Panc1 (cell line): Measurements from ENCODE around the gene SEC14L5. TPM values are rescaled to one million over a fixed set of nuclear protein-coding genes. Genes with fewer than 3 reads are reported as not detected.

Source experiments
- ATAC-seq: fragments of 200-7000 bp; cut with Tn5 transposase; 2 replicates; pipeline ENCODE4 v1.9.1; 2020; ENCODE audit warnings: mild to moderate bottlenecking, moderate library complexity
- BruUV-seq: library from RNA; stranded (reverse); fragments of 400-500 nt; replicated peaks from 2 replicates; lab custom pipeline; 2021; lab: Mats Ljungman, UMichigan
- CTCF ChIA-PET: fragments of 300-600 bp; sonication (Branson Sonifier 250); formaldehyde crosslinking; loops from one replicate; lab custom pipeline; 2022; ENCODE audit warnings: antibody characterized with exemption; lab: Charles Lee
- POLR2A ChIA-PET: fragments of 300-600 bp; sonication (Branson Sonifier 250); formaldehyde crosslinking; loops from one replicate; lab custom pipeline; 2022; ENCODE audit warnings: antibody characterized with exemption; lab: Charles Lee
- DNase-seq: peaks from one replicate; pipeline ENCODE4 v3.0.0-alpha.2; 2010; ENCODE audit warnings: low read depth, low spot score
- H3K27ac ChIP-seq: 2 replicates; pipeline ENCODE4 v1.5.1; 2011; ENCODE audit warnings: mild to moderate bottlenecking, low read length, inconsistent platforms
- H3K27me3 ChIP-seq: fragments of 200-500 bp; sonication (Bioruptor generic); 2 replicates; pipeline ENCODE4 v1.6.0; 2014; ENCODE audit warnings: low read length, inconsistent platforms; ENCODE audit not compliant: control insufficient read depth, insufficient read depth
- H3K36me3 ChIP-seq: fragments of 200-500 bp; sonication (Bioruptor generic); 2 replicates; pipeline ENCODE4 v1.5.1; 2014; ENCODE audit warnings: inconsistent platforms, mild to moderate bottlenecking, low read length, moderate library complexity; ENCODE audit not compliant: control insufficient read depth, insufficient read depth
- H3K4me1 ChIP-seq: 2 replicates; pipeline ENCODE4 v1.5.1; 2011; ENCODE audit warnings: inconsistent platforms, mild to moderate bottlenecking, low read length, moderate library complexity; ENCODE audit not compliant: control insufficient read depth, insufficient read depth
- H3K4me3 ChIP-seq, 2 experiments: 2 replicates each; pipeline ENCODE4 v1.5.1; 2011 to 2012; ENCODE audit warnings: low read depth in 2 of 2, low read length in 2 of 2, mild to moderate bottlenecking in 2 of 2, inconsistent platforms in 1 of 2, moderate library complexity in 1 of 2
- H3K9me3 ChIP-seq: fragments of 200-500 bp; sonication (Bioruptor generic); 2 replicates; pipeline ENCODE4 v1.5.1; 2014; ENCODE audit warnings: low read depth, mild to moderate bottlenecking, inconsistent platforms, low read length, moderate library complexity; ENCODE audit not compliant: control insufficient read depth, insufficient read depth
- CTCF ChIP-seq: fragments of 450-650 bp; IDR thresholded peaks from 2 replicates; pipeline ENCODE4 v1.5.1; 2017; ENCODE audit warnings: mild to moderate bottlenecking
- POLR2AphosphoS5 ChIP-seq: IDR thresholded peaks from 2 replicates; pipeline ENCODE4 v1.6.1; 2012; ENCODE audit warnings: mild to moderate bottlenecking, low read depth, low read length, moderate library complexity
- REST ChIP-seq, 2 experiments: IDR thresholded peaks; 2 replicates each; pipeline ENCODE4 v1.6.1; 2011 to 2012; ENCODE audit warnings: low read depth in 2 of 2, control low read depth in 1 of 2, low read length in 1 of 2, mild to moderate bottlenecking in 1 of 2, moderate library complexity in 1 of 2; ENCODE audit not compliant: insufficient read depth in 1 of 2
- SIN3A ChIP-seq: IDR thresholded peaks from 2 replicates; pipeline ENCODE4 v1.6.1; 2012; ENCODE audit warnings: low read depth, mild to moderate bottlenecking, low read length, moderate library complexity, borderline replicate concordance; ENCODE audit not compliant: insufficient read depth
- TCF7L2 ChIP-seq: IDR thresholded peaks from 2 replicates; pipeline ENCODE4 v1.6.1; 2011; ENCODE audit warnings: mild to moderate bottlenecking, low read depth, low read length, inconsistent platforms
- in situ Hi-C: cut with HindIII; loops from 2 replicates; pipeline ENCODE4 v1.10.0; 2016; ENCODE audit warnings: low sequenced_read_pairs, low pct_unique_long_range_greater_than_20kb
- intact Hi-C: fragments of 100-400 bp; cut with micrococcal nuclease; formaldehyde crosslinking; loops from one replicate; pipeline ENCODE4 v1.10.0; 2022; ENCODE audit not compliant: unreplicated experiment
- total RNA-seq: library from RNA; stranded (reverse); gene quantifications from one replicate; pipeline ENCODE4 v1.2.1, GENCODE V29; 2021; ENCODE audit not compliant: unreplicated experiment

Gene SEC14L5
- total RNA-seq, 1 experiment from 2014 or later: 0.26 TPM

- no peaks in the 10 kb centered on the region; the same call in 1 of the 2 replicates for H3K4me1 ChIP-seq
- in situ Hi-C loops (no loop called here), intact Hi-C loops (no loop called here)
- TF ChIP-seq SIN3A (no peak), CTCF (no peak), REST (IDR thresholded peaks at IDR 0.05; ENCODE audit: insufficient read depth in 1 of 2, low read depth in 2 of 2, low read length in 1 of 2) (no peak), POLR2AphosphoS5 (no peak), TCF7L2 (no peak)
- POLR2A ChIA-PET: no interaction called here
- DNase-seq: no peak
- peak; percentile 6; the same call in 1 of the 2 replicates for ATAC-seq
- no peaks in the 10 kb centered on the region for H3K36me3 ChIP-seq
- no peak overlapping the region for H3K27ac ChIP-seq
- peaks cover 5% of the 10 kb centered on the region; the same call in 1 of the 2 replicates for H3K27me3 ChIP-seq
- BruUV-seq: no TSS peak
- H3K4me3 ChIP-seq: no peak overlapping the region
- no peaks in the 10 kb centered on the region for H3K9me3 ChIP-seq
- CTCF ChIA-PET: no interaction called here
Measured at GRCh38 chr16:4981473-4981872, 23.3 kb downstream of the SEC14L5 start.

- Histone ChIP-seq H3K27ac (no peak overlapping the region), H3K27me3 (peaks cover 10% of the 10 kb centered on the region), H3K36me3 (no peaks in the 10 kb centered on the region), H3K4me1 (no peaks in the 10 kb centered on the region; the same call in 1 of the 2 replicates), H3K9me3 (no peaks in the 10 kb centered on the region), H3K4me3 (no peak overlapping the region)
- intact Hi-C loops: no loop called here
- ChIA-PET POLR2A (no interaction called here), CTCF (no interaction called here)
- no TSS peak for BruUV-seq
- in situ Hi-C loops: no loop called here
- no peak for TF ChIP-seq POLR2AphosphoS5
- TF ChIP-seq TCF7L2: no peak
- TF ChIP-seq SIN3A: no peak
- TF ChIP-seq CTCF: no peak
- TF ChIP-seq REST (IDR thresholded peaks at IDR 0.05; ENCODE audit: insufficient read depth in 1 of 2, low read depth in 2 of 2, low read length in 1 of 2): no peak
- ATAC-seq: peak; percentile 73
- no peak for DNase-seq
Measured at GRCh38 chr16:4982056-4982867, 24.1 kb downstream of the SEC14L5 start.
